ENCODE data around the gene TRIM14.

DNA sequence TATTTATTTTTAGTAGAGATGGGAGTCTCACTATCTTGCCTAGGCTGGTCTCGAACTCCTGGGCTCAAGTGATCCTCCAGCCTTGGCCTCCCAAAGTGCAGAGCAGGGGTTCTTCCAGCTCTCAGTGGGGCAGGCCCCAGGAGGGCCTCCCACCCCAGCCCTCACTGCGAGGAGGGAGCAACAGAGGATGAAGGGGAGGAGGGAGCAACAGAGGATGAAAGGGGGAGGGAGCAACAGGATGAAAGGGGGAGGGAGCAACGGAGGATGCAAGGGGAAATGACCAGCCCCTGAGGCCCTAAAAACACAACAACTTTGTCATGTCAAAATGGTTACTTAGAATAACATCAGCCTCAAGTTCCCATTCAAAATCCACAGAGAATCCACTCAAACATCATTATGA is 10.0 kb downstream of the TRIM14 start:
- TF ChIP-seq POLR2AphosphoS5 (IDR thresholded peaks at IDR 0.05; ENCODE audit: borderline replicate concordance, low read depth, low read length) = no peak
- TF ChIP-seq EZH2 (IDR thresholded peaks at IDR 0.05) = no peak
